Keratinocyte (primary cell): ENCODE measurements around the gene PLPPR2. TPM values are rescaled to one million over a fixed set of nuclear protein-coding genes. Genes with fewer than 3 reads are reported as not detected.

ENCODE experiments used
- DNase-seq: peaks from one replicate; pipeline ENCODE4 v3.0.0-alpha.2; 2011; ENCODE audit warnings: low read depth, missing footprints, low spot score
- FAIRE-seq: peaks from 2 replicates; lab custom pipeline; 2011; peaks lifted over from hg19 to GRCh38; lab: Jason Lieb, UNC
- H2AFZ ChIP-seq: 2 replicates; pipeline ENCODE4 v1.6.0; 2012; ENCODE audit warnings: low read length, control low read depth, inconsistent platforms; ENCODE audit not compliant: control insufficient read depth
- H3K27ac ChIP-seq: 2 replicates; pipeline ENCODE4 v1.5.1; 2011; ENCODE audit warnings: low read length; ENCODE audit not compliant: control insufficient read depth, insufficient read depth
- H3K27me3 ChIP-seq: 3 replicates; pipeline ENCODE4 v1.6.0; 2011; ENCODE audit warnings: low read length; ENCODE audit not compliant: control insufficient read depth, insufficient read depth; ENCODE audit errors: extremely low read depth
- H3K36me3 ChIP-seq, 2 experiments: 2 replicates in 1 of 2; 3 replicates in 1 of 2; pipeline ENCODE4 v1.5.1; 2011; ENCODE audit warnings: low read length in 2 of 2, mild to moderate bottlenecking in 1 of 2; ENCODE audit not compliant: control insufficient read depth in 2 of 2, insufficient read depth in 2 of 2; ENCODE audit errors: extremely low read depth in 1 of 2
- H3K4me1 ChIP-seq: 3 replicates; pipeline ENCODE4 v1.5.1; 2011; ENCODE audit warnings: low read length; ENCODE audit not compliant: control insufficient read depth, insufficient read depth; ENCODE audit errors: extremely low read depth
- H3K4me2 ChIP-seq: 3 replicates; pipeline ENCODE4 v1.6.0; 2011; ENCODE audit warnings: low read depth, low read length; ENCODE audit not compliant: control insufficient read depth, insufficient read depth; ENCODE audit errors: extremely low read depth
- H3K4me3 ChIP-seq, 3 experiments: fragments of 200-600 bp in 1 of 3; sonication (generic) in 1 of 3; 2 replicates in 2 of 3; 3 replicates in 1 of 3; pipeline ENCODE4 v1.5.1; 2011 to 2016; ENCODE audit warnings: low read length in 3 of 3, mild to moderate bottlenecking in 3 of 3, control low read depth in 2 of 3, inconsistent platforms in 1 of 3, low read depth in 1 of 3, mixed read lengths in 1 of 3, mixed run types in 1 of 3, moderate library complexity in 1 of 3; ENCODE audit not compliant: control insufficient read depth in 2 of 3, insufficient read depth in 2 of 3; ENCODE audit errors: extremely low read depth in 1 of 3
- H3K79me2 ChIP-seq: 2 replicates; pipeline ENCODE4 v1.6.0; 2012; ENCODE audit warnings: low read length; ENCODE audit not compliant: control insufficient read depth, insufficient read depth
- H3K9ac ChIP-seq: 3 replicates; pipeline ENCODE4 v1.6.0; 2011; ENCODE audit warnings: low read length; ENCODE audit not compliant: control insufficient read depth, insufficient read depth; ENCODE audit errors: extremely low read depth
- H3K9me1 ChIP-seq: 3 replicates; pipeline ENCODE4 v1.6.0; 2011; ENCODE audit warnings: low read length; ENCODE audit not compliant: control insufficient read depth, insufficient read depth; ENCODE audit errors: extremely low read depth
- H3K9me3 ChIP-seq: 2 replicates; pipeline ENCODE4 v1.5.1; 2012; ENCODE audit warnings: low read depth, low read length; ENCODE audit not compliant: control insufficient read depth
- H4K20me1 ChIP-seq: 3 replicates; pipeline ENCODE4 v1.6.0; 2011; ENCODE audit warnings: low read length; ENCODE audit not compliant: control insufficient read depth, insufficient read depth; ENCODE audit errors: extremely low read depth
- CTCF ChIP-seq, 3 experiments: IDR thresholded peaks in 1 of 3; conservative IDR thresholded peaks in 1 of 3; optimal IDR thresholded peaks in 1 of 3; 2 replicates in 2 of 3; 3 replicates in 1 of 3; pipeline versions ENCODE3 to v1.5.1; 2011; ENCODE audit warnings: low read length in 3 of 3, mild to moderate bottlenecking in 3 of 3, moderate library complexity in 2 of 3, control low read depth in 1 of 3, inconsistent platforms in 1 of 3; ENCODE audit not compliant: insufficient read depth in 2 of 3; ENCODE audit errors: extremely low read depth in 1 of 3
- EZH2 ChIP-seq: IDR thresholded peaks from one replicate; pipeline ENCODE4 v1.6.1; 2012; ENCODE audit warnings: inconsistent platforms, mild to moderate bottlenecking, low read length, moderate library complexity
- dilution Hi-C: fragments of 300-500 bp; cut with MboI; formaldehyde crosslinking; loops from one replicate; pipeline ENCODE4 v1.7.0; 2020; ENCODE audit warnings: low sequenced_read_pairs; ENCODE audit not compliant: extremely low pct_ligation_motif_present
- polyA plus RNA-seq, 5 experiments: library from polyadenylated mRNA; depleted of rRNA in 3 of 5; stranded (reverse) in 3 of 5; stranded (forward) in 1 of 5; unstranded in 1 of 5; fragments of >200 nt; gene quantifications; 1 replicate in 1 of 5; 2 replicates in 3 of 5; 3 replicates in 1 of 5; pipeline versions ENCODE4 v1.2.1 to v1.2.3, GENCODE V29; 2011 to 2012; ENCODE audit warnings: missing spikeins in 2 of 5, low read depth in 1 of 5, low replicate concordance in 1 of 5

Gene PLPPR2
- polyA plus RNA-seq, 1 donor (not counting 4 experiments of a cell fraction or from before 2014, with no cell fraction given): 3.5 TPM

DNA sequence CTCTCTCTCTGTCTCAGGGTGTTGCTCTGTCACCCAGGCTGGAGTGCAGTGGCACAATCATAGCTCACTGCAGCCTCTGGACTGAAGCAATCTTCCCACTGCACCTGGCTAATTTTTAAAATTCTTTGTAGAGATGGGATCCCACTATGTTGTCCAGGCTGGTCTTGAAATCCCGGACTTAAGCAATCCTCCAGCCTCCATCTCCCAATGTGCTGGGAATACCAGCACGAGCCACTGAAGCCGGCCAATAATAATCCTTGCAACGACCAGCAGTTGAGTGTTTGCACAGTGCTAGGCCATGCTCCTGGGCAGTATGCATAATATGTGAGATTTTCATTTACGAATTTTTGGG lies 29.5 kb downstream of the PLPPR2 start:
- H3K9me3 ChIP-seq: no peaks in the 10 kb centered on the region
- H3K9me1 ChIP-seq: no peaks in the 10 kb centered on the region
- H3K27ac ChIP-seq: no peak overlapping the region
- no peak overlapping the region for H3K9ac ChIP-seq
- H4K20me1 ChIP-seq: no peaks in the 10 kb centered on the region
- H3K4me3 ChIP-seq: no peak overlapping the region
- H2AFZ ChIP-seq: no peak overlapping the region
- peaks cover 9% of the 10 kb centered on the region for H3K27me3 ChIP-seq
- H3K79me2 ChIP-seq: no peaks in the 10 kb centered on the region
- TF ChIP-seq CTCF (optimal IDR thresholded peaks at IDR 0.05 in 1 of 3, IDR thresholded peaks at IDR 0.05 in 1 of 3, conservative IDR thresholded peaks at IDR 0.05 in 1 of 3; ENCODE audit: extremely low read depth in 1 of 3, insufficient read depth in 2 of 3, low read length in 3 of 3) (no peak), EZH2 (no peak)
- dilution Hi-C loops: no loop called here
- no peak overlapping the region for H3K4me2 ChIP-seq
- DNase-seq (no peak), FAIRE-seq (no peak)
- H3K4me1 ChIP-seq: peaks cover 21% of the 10 kb centered on the region
- H3K36me3 ChIP-seq: no peaks in the 10 kb centered on the region

- Histone ChIP-seq H3K4me3 (no peak overlapping the region), H3K4me1 (peaks cover 4% of the 10 kb centered on the region), H3K27me3 (peaks cover 9% of the 10 kb centered on the region), H3K9ac (no peak overlapping the region), H3K36me3 (no peaks in the 10 kb centered on the region), H4K20me1 (no peaks in the 10 kb centered on the region), H2AFZ (no peak overlapping the region), H3K4me2 (no peak overlapping the region), H3K79me2 (no peaks in the 10 kb centered on the region), H3K9me3 (no peaks in the 10 kb centered on the region), H3K27ac (no peak overlapping the region), H3K9me1 (no peaks in the 10 kb centered on the region)
- dilution Hi-C loops: no loop called here
- TF ChIP-seq EZH2 (no peak), CTCF (optimal IDR thresholded peaks at IDR 0.05 in 1 of 3, IDR thresholded peaks at IDR 0.05 in 1 of 3, conservative IDR thresholded peaks at IDR 0.05 in 1 of 3; ENCODE audit: extremely low read depth in 1 of 3, insufficient read depth in 2 of 3, low read length in 3 of 3) (no peak)
- FAIRE-seq: no peak
- DNase-seq: no peak
Observed at GRCh38 chr19:11387162-11388034, 32.2 kb downstream of the PLPPR2 start.
